G401.6 (cell line): ENCODE data around the gene MAP3K9.
A peak's percentile ranks its signal among the peaks of the same experiment; 100 is the strongest.
"Not testable (repeated sequence)": the region's sequence is repeated elsewhere in the genome, so short reads cannot be mapped to it uniquely, and the experiment has no call there.

Source experiments
- FAIRE-seq: peaks from 2 replicates; lab custom pipeline; 2012; peaks lifted over from hg19 to GRCh38; lab: Jason Lieb, UNC

MAP3K9 gene

GRCh38 chr14:70809225-70810219 lies at the start of gene MAP3K9:
Gene MAP3K9 (minus strand): TSS chr14:70809513. CDS start chr14:70809171, 342 bp downstream.
- FAIRE-seq: peak; percentile 98

GRCh38 chr14:70858641-70859040 lies 49.3 kb upstream of the MAP3K9 start:
- FAIRE-seq: no peak

GRCh38 chr14:70857496-70857890 lies 48.2 kb upstream of the MAP3K9 start:
- FAIRE-seq: no peak

GRCh38 chr14:70856851-70857495 lies 47.7 kb upstream of the MAP3K9 start:
- FAIRE-seq: no peak

DNA sequence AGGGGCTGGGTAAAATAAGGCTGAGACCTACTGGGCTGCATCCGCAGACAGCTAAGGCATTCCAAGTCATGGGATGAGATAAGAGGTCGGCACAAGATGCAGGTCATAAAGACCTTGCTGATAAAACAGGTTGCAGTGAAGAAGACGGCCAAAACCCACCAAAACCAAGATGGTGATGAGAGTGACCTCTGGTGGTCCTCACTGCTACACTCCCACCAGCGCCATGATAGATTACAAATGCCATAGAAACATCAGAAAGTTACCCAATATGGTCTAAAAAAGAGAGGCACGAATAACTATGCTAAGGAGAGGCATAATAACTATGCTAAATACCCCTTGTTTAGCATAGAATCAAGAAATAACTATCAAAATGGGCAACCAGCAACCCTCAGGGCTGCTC lies 46.2 kb upstream of the MAP3K9 start:
- FAIRE-seq: no peak

- FAIRE-seq: not testable (repeated sequence)
These were observed 44.3 kb upstream of the MAP3K9 start for GRCh38 chr14:70853658-70854057.

- no peak for FAIRE-seq
These were observed 38.2 kb upstream of the MAP3K9 start for GRCh38 chr14:70847406-70848090.

- FAIRE-seq: no peak
These were observed 36.3 kb upstream of the MAP3K9 start for GRCh38 chr14:70845601-70846000.

DNA sequence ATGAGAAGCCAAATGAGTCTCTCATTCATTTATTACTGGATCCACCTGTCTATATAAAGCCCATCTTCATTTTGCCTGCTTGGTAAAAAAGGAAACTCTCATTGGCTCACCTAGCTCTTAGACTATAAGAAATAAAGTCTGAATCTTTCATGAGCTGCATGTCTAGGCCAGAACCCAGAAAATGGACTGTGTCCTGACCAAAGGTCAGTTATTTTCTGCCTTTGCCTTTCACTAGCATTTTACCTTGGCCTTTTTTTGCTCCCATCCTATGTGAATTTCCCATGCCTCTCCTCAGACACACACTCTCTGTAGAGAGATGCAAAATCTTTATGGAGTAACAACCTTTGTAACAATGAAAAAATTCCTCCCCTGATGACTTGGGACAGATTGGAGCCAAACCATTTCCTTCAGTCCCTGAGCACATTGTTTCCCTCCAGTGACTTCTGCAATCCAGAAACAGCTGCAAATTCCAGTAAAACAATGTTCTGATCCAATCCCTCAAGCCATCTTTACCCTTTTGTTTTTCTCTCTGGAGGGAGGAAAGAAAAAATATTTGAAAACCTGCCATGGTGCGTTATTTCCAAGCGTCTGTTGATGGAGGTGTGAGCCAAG lies 33.6 kb upstream of the MAP3K9 start:
- no peak for FAIRE-seq

DNA sequence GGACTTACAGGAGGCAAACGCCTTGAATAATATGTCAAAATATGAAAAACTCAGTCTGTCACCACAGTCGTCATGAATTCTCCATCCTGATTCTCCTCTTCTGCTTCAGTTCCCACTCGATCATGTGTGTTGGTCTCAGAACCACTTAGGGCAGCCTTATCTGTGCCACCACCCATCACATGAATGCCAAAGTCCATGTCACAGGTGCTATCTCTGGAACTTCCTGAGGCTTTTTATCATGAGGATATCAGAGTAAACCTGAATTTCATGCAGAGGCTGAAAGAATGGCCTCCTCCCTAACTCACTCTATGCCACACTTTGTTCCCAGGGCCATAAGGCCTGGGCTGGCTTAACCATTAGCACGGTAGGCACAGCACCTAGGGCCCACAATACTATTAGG lies 28.8 kb upstream of the MAP3K9 start:
- FAIRE-seq: no peak

GRCh38 chr14:70836946-70837345 lies 27.6 kb upstream of the MAP3K9 start:
- FAIRE-seq: no peak

DNA sequence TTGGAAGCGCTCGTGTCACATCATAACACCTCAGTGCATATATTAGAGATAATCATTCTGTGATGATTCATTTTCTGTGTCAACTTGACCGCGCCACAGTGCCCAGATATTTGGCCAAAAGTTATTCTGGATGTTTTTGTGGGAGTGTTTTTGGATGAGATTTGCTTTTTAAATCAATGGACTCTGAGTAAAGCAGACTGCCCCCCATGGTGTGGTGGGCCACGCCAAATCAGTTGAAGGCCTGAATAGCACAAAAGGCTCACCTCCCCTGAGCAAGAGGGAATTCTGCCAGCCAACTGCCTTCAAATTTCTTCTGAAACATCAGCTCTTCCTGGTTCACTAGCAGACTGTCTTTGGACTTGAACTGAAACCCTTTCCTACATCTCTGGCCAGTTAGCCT lies 24.6 kb upstream of the MAP3K9 start:
- no peak for FAIRE-seq

- FAIRE-seq: no peak
These were observed 23.4 kb upstream of the MAP3K9 start for GRCh38 chr14:70832561-70833305.

DNA sequence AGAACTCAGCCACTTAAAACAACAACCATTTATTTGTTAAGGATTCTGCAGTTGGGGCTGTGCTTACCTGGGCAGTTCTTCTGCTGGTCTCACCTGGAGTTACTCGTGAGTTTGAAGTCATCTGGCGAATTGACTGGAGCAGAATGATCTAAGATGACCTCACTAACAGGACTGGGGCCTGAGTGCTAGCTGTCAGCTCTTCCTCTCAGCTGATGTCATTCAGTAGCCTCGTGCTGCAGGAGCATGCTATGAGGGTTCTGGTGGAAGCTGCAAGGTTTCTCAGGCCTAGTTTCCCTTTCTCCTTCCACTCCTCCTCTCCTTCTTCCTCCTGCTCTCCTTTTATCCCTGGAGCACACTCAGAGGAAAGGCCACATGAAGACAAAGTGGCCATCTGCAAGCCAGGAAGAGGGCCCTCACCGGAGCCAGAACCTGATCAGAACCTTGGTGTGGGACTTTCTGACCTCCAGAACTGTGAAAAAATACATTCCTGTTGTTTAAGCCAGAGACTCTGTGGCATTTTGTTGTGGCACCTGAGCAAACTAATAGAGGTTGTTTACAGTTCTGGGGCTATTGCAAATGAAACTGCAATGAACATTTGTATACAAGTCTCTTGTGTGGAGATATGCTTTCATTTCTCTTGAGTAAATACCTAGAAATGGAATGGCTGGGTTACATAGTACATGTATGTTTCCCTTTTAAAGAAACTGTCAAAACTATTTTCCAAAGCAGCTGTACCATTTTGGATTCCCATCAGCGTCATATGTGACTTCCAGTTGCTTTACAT lies 21.9 kb upstream of the MAP3K9 start:
- FAIRE-seq: no peak

DNA sequence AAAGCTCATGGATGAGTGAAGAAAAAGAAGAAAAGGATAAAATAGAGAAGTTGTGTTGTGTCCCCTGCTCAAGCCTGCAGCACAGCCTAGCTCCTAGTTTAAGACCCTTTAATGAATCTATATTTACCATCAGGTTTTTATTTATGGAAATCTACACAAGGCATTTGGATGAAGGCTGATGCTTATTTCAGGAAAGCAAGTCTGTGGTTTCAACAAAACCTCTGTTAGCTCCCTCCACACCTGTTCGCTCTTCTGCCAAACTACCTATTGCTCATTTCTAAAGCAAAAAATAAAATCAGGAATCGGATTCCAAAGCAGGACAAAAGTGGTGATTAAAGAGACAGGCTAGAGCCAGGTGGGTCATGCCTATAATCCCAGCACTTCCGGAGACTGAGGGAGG lies 18.9 kb upstream of the MAP3K9 start:
- FAIRE-seq: no peak

DNA sequence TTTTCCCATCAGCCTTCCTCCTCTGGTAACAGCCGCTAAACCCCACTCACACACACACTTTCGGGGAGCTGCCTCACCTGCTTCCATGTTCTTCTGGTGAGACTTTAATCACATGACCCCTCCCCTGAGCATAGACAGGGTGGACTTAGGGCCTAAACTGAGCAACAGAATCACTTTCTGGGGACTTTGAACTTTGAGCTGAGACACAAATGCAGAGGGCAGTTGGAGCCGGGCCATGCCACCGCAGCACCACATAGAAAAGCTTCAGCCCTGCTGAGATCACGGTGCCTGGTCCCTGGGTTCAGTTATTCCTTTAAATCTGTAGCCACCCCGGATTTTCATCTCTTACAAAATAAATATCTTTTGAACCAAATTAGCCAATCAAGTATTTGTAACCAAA lies 18.4 kb upstream of the MAP3K9 start:
- no peak for FAIRE-seq

- no peak for FAIRE-seq
These were observed 18.0 kb upstream of the MAP3K9 start for GRCh38 chr14:70827347-70827746.

- no peak for FAIRE-seq
These were observed 14.0 kb upstream of the MAP3K9 start for GRCh38 chr14:70823281-70823680.

DNA sequence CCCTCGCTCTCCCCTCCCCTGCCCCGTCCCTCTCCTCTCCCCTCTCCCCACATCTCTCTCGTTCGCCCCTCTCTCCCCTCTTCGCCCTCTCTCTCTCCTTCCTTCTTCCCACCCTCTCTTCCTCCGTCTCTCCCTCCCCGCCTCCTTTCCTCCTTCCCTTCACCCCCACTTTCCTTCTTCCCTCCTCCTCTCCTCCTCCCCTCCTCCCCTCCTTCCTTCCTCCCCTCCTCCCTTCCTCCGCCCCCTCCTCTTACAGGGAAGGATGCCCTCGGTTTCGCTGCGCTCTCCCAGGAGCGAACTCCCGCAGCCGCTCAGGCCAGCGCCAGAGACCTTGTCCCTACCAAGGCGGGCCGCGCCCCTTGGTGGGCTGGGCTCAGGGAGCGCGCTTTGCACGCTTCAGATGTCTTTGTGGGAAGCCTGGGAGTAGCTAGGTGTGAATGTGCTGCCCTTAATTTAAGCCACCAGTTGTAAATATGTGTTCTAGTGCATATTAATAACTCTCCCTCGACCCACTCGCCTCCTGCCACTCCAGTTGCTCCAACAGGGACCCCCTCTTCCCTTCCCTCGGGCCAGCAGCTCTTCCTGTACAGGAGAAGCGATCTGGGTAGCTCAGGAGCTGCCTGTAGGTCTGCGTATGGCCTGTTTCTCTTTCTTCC lies 13.3 kb upstream of the MAP3K9 start:
- FAIRE-seq: no peak
